Activated CD8-positive, alpha-beta memory T cell treated with anti-CD3 and anti-CD28 coated beads for 4 hours (primary cell): Measurements from ENCODE around the gene ZC3H7A.
A peak's percentile ranks its signal among the peaks of the same experiment; 100 is the strongest.
"Not testable (repeated sequence)": the region's sequence is repeated elsewhere in the genome, so short reads cannot be mapped to it uniquely, and the experiment has no call there.

Source experiments
- DNase-seq, 2 donors: peaks; one replicate each; pipeline ENCODE4 v3.0.0-alpha.2; 2020; ENCODE audit warnings: low read depth in 2 of 2

ZC3H7A gene

GRCh38 chr16:11797166-11797956, at the start of gene ZC3H7A:
Gene ZC3H7A (minus strand): TSS chr16:11797258. CDS start chr16:11782354, 14,904 bp downstream.
- DNase-seq = peak; percentile 84 to 85

GRCh38 chr16:11844499-11844898, 47.4 kb upstream of the ZC3H7A start:
- DNase-seq = no peak

- no peak for DNase-seq
Measured at GRCh38 chr16:11843861-11844260, 46.8 kb upstream of the ZC3H7A start.

- no peak for DNase-seq
Measured at GRCh38 chr16:11843206-11843605, 46.1 kb upstream of the ZC3H7A start.

- DNase-seq = no peak
Measured at GRCh38 chr16:11841026-11841425, 44.0 kb upstream of the ZC3H7A start.

GRCh38 chr16:11836650-11837244, 39.7 kb upstream of the ZC3H7A start:
- no peak for DNase-seq

- DNase-seq = no peak
Measured at GRCh38 chr16:11835891-11836649, 39.0 kb upstream of the ZC3H7A start.

GRCh38 chr16:11835309-11835708, 38.3 kb upstream of the ZC3H7A start:
- DNase-seq = no peak

- no peak for DNase-seq
Measured at GRCh38 chr16:11833951-11834695, 37.1 kb upstream of the ZC3H7A start.

GRCh38 chr16:11828696-11829095, 31.6 kb upstream of the ZC3H7A start:
- DNase-seq = no peak

- DNase-seq = not testable (repeated sequence)
Measured at GRCh38 chr16:11825520-11826165, 28.6 kb upstream of the ZC3H7A start.

GRCh38 chr16:11824362-11824761, 27.3 kb upstream of the ZC3H7A start:
- no peak for DNase-seq

GRCh38 chr16:11823645-11824044, 26.6 kb upstream of the ZC3H7A start:
- not testable (repeated sequence) for DNase-seq

- DNase-seq = no peak
Measured at GRCh38 chr16:11819798-11820197, 22.7 kb upstream of the ZC3H7A start.

- not testable (repeated sequence) for DNase-seq
Measured at GRCh38 chr16:11818970-11819369, 21.9 kb upstream of the ZC3H7A start.

GRCh38 chr16:11816123-11816522, 19.1 kb upstream of the ZC3H7A start:
- no peak for DNase-seq

GRCh38 chr16:11814800-11815199, 17.7 kb upstream of the ZC3H7A start:
- DNase-seq = not testable (repeated sequence)

- DNase-seq = no peak
Measured at GRCh38 chr16:11806721-11807120, 9.7 kb upstream of the ZC3H7A start.

- no peak for DNase-seq
Measured at GRCh38 chr16:11805556-11805955, 8.5 kb upstream of the ZC3H7A start.

GRCh38 chr16:11801481-11802021, 4.5 kb upstream of the ZC3H7A start:
- DNase-seq = no peak

GRCh38 chr16:11800382-11800718, 3.3 kb upstream of the ZC3H7A start:
- DNase-seq = no peak
